ENCODE data around the gene OR6T1.

OR6T1 gene

DNA sequence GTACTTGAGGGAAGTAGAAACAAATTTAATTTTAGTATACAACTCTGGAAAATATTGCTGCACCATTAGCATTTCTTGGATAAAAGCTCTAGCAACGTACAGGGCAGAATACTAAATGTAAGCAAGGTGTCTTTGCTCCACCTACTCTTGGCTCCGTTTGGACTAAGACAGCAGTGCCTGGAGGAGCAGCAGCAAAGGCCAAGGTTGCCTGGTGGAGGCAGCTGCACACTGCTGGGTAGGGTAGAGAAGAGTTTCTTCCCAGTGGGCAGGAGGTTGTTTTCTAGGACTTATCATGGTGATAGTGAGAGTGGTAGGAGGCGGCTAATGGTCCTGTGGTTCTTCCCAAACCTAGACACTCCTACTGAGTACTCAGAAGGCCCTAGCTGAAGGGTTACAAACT lies 43.8 kb downstream of the OR6T1 start:
- no peaks in the 10 kb centered on the region for H3K9me3 Mint-ChIP-seq (ENCODE audit: low read depth)
- H3K4me3 Mint-ChIP-seq: no peak overlapping the region
- no peaks in the 10 kb centered on the region for H3K36me3 Mint-ChIP-seq
- no peak overlapping the region for H3K27ac Mint-ChIP-seq
- H3K27me3 Mint-ChIP-seq: no peaks in the 10 kb centered on the region
- no peaks in the 10 kb centered on the region for H3K4me1 Mint-ChIP-seq (ENCODE audit: low read depth)

All from activated naive CD8-positive, alpha-beta T cell (primary cell).